Stimulated activated CD8-positive, alpha-beta memory T cell treated with anti-CD3 and anti-CD28 coated beads, Interleukin-15, amount 100 ng/mL, for 24 hours (primary cell): Measurements from ENCODE around the gene PSME3IP1.

ENCODE experiments used
- DNase-seq: peaks from one replicate; pipeline ENCODE4 v3.0.0-alpha.2; 2020; ENCODE audit warnings: low read depth

Gene PSME3IP1

DNA sequence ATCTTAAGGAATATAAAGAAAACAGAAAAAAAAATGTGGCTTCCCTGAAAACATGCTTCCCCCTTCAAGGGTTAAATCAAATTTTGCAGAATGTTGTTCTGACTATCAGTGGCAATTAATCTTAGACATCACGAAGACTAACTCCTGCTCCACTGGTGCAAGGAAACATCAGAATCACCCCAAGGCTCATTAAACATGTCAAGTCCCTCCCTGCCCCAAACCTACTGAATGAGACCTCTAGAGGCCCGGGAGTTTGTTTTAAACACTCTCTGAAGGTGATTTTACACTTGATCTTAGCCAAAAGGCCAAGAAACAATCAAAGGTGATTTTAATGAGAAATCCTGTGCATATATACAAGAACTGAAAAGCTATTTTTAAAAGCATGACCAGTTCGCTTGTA lies 18.3 kb downstream of the PSME3IP1 start:
- DNase-seq: no peak

GRCh38 chr16:57166951-57167350 lies 18.9 kb downstream of the PSME3IP1 start:
- DNase-seq: no peak

DNA sequence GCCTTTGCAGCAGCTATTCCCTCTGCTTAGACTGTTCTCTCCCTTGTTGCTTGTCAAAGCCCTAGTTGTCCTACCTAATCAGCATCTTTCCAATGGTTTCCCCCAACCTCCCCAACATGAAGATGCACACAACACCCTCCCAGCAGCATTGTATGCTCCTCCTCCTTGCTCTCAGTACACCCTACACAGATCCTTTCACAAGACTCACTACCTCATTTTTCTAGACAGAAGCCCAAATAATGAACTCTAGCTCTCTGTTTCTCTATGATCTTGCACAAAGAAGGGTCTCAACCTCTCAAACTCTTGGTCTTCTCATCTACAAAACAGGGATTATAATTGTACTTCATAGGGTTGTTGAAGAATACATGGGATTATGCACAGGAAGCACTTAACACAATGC lies 19.4 kb downstream of the PSME3IP1 start:
- DNase-seq: no peak

- no peak for DNase-seq
Measured at GRCh38 chr16:57165938-57166337, 19.9 kb downstream of the PSME3IP1 start.

GRCh38 chr16:57165483-57165882 lies 20.4 kb downstream of the PSME3IP1 start:
- no peak for DNase-seq

DNA sequence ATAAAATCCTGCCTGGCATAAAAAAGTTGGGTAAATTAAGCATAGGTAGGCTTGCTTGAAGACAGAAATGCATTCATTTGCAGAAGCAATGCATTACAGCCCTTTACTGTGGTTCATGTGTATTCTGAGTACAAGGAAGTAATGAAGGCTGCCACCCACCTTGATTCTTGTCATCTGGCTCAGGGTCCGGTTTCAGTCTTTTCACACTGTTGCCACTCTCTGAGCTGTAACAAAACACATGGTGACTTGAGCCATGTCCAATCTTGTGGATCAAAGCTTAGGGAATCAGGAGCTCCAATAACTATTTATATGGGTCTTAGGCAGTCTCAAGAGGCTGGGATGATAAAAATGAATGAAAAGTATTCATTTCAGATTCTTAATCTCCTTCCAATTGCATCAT lies 22.0 kb downstream of the PSME3IP1 start:
- DNase-seq: no peak

DNA sequence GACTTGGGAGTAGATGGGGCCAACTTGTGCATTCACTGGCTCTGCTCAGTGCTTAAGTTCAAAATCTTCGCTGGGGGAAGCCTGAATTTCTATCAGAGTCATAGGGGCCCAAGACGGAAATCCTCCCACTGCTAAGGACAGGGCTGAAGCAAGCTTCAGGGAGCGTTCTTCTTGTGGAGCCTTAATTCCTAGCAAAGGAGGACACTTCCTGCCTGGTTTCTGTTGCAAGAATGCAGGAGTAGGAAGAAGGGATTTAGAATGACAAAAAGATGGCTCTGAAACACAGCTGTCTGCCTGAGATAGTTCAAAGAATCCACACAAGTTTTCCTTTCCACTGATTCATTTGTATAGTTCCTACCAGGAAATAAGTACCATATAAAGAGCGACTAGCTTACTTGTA lies 26.4 kb downstream of the PSME3IP1 start:
- no peak for DNase-seq

DNA sequence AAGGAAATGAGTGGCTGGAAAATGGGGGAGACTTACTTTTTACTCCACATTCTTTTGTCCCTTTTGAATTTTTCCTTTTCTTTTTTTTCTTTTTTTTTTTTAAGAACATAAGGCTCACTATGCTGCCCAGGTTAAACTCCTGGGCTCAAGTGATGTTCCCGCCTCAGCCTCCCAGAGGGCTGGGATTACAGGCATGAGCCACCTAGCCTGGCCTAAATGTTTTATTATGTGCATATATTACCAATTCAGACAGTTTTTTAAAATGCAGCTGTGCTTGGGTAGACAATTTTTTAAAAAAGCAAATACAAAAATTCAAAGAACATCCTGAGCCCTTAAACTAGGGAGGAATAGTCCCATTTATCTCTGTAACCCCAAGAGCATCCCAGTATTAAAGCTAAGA lies 28.3 kb downstream of the PSME3IP1 start:
- no peak for DNase-seq

- no peak for DNase-seq
Measured at GRCh38 chr16:57156351-57156703, 29.5 kb downstream of the PSME3IP1 start.

GRCh38 chr16:57155702-57156350 lies 30.0 kb downstream of the PSME3IP1 start:
- no peak for DNase-seq

GRCh38 chr16:57153841-57154240 lies 32.0 kb downstream of the PSME3IP1 start:
- DNase-seq: no peak

DNA sequence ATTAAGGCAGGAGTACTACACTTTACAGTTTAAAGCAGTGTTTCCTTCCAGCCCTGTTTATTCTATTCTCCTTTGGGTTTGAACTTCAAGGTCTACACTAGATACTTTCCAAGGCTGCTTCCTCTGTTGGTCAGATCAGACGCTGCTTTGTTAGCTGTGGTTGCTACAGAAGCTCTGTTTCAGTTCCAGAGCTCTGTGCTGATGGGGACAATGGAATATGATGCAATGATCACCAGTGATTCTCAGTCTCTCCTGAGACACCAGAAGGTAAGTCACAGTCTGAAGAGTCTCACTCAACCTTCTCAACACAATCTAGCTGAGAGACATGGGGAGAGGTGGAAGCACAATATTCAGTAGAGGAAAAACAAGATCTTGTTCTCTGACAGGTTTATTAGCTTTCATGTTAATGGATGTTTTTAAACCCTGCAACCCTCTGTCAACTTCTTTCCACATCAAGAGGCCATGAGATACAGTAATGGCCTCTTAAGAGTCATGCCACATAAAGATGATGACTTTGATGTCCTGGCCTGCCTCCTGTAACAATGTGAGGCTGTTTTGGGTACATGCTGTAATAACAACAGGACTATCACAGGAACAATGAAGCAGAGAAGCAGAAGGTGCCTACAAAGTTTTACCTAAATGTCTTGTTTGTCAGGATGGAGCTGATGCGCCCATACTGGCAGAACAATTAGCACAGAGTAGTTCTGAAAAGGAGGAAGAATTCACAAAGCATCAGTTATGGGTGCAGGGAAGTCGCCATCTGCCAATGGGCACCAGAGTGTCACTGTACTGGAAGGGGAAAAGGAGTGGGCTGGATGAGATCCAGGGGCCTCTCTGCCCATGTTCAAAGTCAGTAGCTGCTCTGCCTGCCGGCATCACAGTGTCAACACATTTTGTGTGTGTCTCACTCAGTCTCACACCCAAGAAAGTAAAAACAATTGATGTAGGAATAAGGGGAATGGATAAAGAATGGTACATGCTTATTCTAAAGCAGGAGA lies 33.4 kb downstream of the PSME3IP1 start:
- DNase-seq: no peak

DNA sequence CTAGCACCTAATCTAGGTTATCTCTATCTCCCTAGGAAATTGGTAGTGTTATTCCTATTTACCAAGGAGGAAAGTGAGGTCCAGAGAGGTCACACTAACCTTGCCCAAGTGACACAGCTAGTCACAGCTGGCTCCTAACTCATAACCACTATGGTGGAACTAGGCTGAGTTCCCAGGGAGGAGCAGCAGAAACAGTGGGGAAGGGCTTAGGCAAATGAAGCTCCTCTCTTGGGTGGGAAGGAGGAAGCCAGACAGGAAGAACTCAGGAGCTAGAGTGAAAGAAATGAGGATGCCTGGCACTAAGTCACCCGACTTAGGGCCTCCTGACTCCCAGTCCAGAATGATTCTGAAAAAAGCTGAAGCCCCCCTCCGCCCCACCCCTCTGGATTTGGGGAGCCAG lies 34.5 kb downstream of the PSME3IP1 start:
- no peak for DNase-seq

DNA sequence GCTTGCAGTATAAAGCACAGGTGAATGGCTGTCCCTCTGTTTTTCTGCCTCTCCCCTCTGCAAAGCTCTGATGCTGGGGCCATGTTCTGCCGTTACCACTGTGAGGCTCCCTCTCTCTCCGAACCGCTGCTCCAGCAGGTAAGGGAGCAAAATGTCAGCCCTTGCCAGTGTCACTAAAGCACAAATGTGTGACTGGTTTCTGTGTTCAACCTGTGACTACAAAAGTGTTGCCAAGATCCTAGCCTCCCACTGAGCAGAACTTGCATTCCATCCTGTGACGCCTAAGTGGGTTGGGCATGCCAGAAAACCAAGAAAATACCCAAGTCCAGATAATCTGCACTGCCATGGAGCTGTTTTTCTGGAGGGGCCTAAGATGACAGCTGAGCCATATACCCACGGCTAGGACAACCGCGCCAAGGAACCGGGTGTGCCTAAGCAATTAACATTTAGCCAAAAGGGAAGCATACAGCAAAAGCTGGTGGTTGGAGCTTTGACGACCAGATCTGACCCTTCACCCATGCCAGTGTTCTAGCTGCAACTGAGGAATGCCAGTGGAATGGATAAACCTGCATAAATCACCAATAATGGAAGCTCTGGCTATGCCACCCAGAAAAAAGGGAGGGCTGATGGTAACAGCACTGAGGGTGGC lies 35.0 kb downstream of the PSME3IP1 start:
- no peak for DNase-seq

DNA sequence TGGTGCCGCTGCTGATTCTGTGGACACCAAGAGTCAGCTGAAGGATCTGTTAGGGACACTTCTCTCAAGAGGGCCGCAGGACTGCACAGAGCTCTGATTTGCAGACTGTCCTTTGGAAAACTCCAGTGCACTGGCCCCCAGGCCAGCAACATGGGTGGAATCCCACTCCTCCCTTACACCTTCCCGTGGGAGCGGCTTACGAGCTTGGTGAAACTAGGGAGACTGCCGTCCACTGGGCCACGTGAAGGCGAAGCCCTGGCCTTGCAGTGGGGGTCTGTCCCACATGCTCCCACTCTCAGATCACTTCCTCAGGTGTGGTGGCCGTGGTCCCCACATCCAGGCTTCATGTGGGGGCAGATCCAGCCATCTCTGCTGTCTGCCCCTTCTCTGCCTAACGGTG lies 36.4 kb downstream of the PSME3IP1 start:
- no peak for DNase-seq

DNA sequence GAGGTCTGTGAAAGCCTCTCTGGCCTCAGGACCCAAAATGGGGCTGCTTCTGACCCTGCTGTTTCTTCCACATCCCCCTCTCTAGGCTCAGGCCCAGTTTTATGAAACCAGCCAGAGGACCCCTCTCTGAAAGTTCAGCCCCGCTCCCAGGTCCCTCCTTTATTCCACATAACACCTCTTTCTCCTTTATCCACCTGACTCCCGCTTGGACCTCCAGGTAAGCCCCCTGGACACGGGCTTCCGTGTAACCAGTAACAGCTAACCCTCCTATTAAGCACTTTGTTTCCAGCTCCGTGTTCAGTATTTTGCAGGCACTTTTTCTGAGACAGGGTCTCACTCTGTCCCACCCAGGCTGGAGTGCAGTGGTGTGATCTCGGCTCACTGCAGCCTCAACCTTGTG lies 37.4 kb downstream of the PSME3IP1 start:
- no peak for DNase-seq

GRCh38 chr16:57147381-57148221 lies 38.2 kb downstream of the PSME3IP1 start:
- no peak for DNase-seq

DNA sequence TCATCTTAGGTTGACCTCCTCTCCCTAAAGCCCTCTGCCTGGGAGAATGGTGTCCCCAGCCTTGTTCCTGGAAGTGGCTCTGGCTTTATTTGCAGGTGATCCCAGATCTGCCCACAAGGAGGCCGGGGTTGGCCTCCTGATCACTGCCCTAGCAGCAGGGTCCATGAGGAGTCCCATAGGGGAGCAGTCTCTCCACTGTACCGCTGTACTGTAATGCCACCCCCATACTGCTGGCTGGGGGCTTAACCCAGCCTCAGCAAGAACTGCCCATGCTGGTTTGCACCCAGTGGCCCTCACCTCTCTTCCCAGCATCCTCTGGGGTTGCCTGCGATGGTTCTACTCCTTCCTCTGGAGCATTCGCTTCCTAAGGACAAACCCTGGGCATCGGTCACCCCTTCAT lies 39.1 kb downstream of the PSME3IP1 start:
- no peak for DNase-seq

GRCh38 chr16:57146040-57146647 lies 39.7 kb downstream of the PSME3IP1 start:
- DNase-seq: no peak

- no peak for DNase-seq
Measured at GRCh38 chr16:57145046-57146021, 40.5 kb downstream of the PSME3IP1 start.
